Measurements from ENCODE around the gene GNAO1.
"Not testable (repeated sequence)": the region's sequence is repeated elsewhere in the genome, so short reads cannot be mapped to it uniquely, and the experiment has no call there.

Gene GNAO1

GRCh38 chr16:56370875-56371659, 179.8 kb downstream of the GNAO1 start:
- DNase-seq = no peak

GRCh38 chr16:56371660-56371937, 180.3 kb downstream of the GNAO1 start:
- DNase-seq = no peak

- no peak for DNase-seq
Measured at GRCh38 chr16:56372013-56372634, 180.8 kb downstream of the GNAO1 start.

GRCh38 chr16:56373003-56373402, 181.7 kb downstream of the GNAO1 start:
- DNase-seq = no peak

- not testable (repeated sequence) for DNase-seq
Measured at GRCh38 chr16:56375792-56376191, 184.5 kb downstream of the GNAO1 start.

- DNase-seq = not testable (repeated sequence)
Measured at GRCh38 chr16:56379044-56379443, 187.8 kb downstream of the GNAO1 start.

- DNase-seq = not testable (repeated sequence)
Measured at GRCh38 chr16:56380778-56381485, 189.6 kb downstream of the GNAO1 start.

- no peak for DNase-seq
Measured at GRCh38 chr16:56382459-56382858, 191.2 kb downstream of the GNAO1 start.

- DNase-seq = no peak
Measured at GRCh38 chr16:56382901-56383355, 191.6 kb downstream of the GNAO1 start.

GRCh38 chr16:56384074-56384721, 192.9 kb downstream of the GNAO1 start:
- DNase-seq = no peak

GRCh38 chr16:56387396-56387795, 196.1 kb downstream of the GNAO1 start:
- DNase-seq = no peak

GRCh38 chr16:56388209-56388608, 196.9 kb downstream of the GNAO1 start:
- no peak for DNase-seq

GRCh38 chr16:56389554-56389953, 198.3 kb downstream of the GNAO1 start:
- no peak for DNase-seq

- DNase-seq = not testable (repeated sequence)
Measured at GRCh38 chr16:56396724-56397123, 205.4 kb downstream of the GNAO1 start.

- DNase-seq = no peak
Measured at GRCh38 chr16:56399047-56399446, 207.8 kb downstream of the GNAO1 start.

- DNase-seq = no peak
Measured at GRCh38 chr16:56399486-56399885, 208.2 kb downstream of the GNAO1 start.

- DNase-seq = no peak
Measured at GRCh38 chr16:56400458-56400857, 209.2 kb downstream of the GNAO1 start.

- no peak for DNase-seq
Measured at GRCh38 chr16:56401482-56401881, 210.2 kb downstream of the GNAO1 start.

GRCh38 chr16:56405977-56406672, 214.8 kb downstream of the GNAO1 start:
- DNase-seq = no peak

Data from activated CD4-positive, alpha-beta T cell treated with anti-CD3 and anti-CD28 coated beads, Interleukin-2, amount 50 U/mL, for 4 hours (primary cell).